GM23338 (cell line): ENCODE measurements around the gene ZBTB46. TPM values are rescaled to one million over a fixed set of nuclear protein-coding genes. Genes with fewer than 3 reads are reported as not detected.

ENCODE experiments used
- ATAC-seq: fragments of 200-7000 bp; cut with Tn5 transposase; 3 replicates; pipeline ENCODE4 v1.9.1; 2020
- DNase-seq: peaks from one replicate; pipeline ENCODE4 v3.0.0-alpha.2; 2015; ENCODE audit warnings: low spot score
- H2AFZ ChIP-seq: fragments of 200-600 bp; sonication (generic); 2 replicates; pipeline ENCODE4 v1.8.0; 2016; ENCODE audit warnings: antibody characterized with exemption, mild to moderate bottlenecking, moderate library complexity
- H3F3A ChIP-seq: fragments of 200-600 bp; sonication (generic); replicated peaks from 2 replicates; pipeline ENCODE4 v1.8.0; 2017; ENCODE audit warnings: antibody characterized with exemption, mixed run types, low read depth
- H3K27ac ChIP-seq: fragments of 200-600 bp; sonication (generic); 2 replicates; pipeline ENCODE4 v1.6.1; 2016; ENCODE audit warnings: low read depth
- H3K27me3 ChIP-seq: fragments of 200-600 bp; sonication (generic); 2 replicates; pipeline ENCODE4 v1.8.0; 2016; ENCODE audit warnings: mild to moderate bottlenecking, mixed run types, moderate library complexity; ENCODE audit not compliant: insufficient read depth
- H3K36me3 ChIP-seq: fragments of 200-600 bp; sonication (generic); 2 replicates; pipeline ENCODE4 v1.8.0; 2016; ENCODE audit warnings: mild to moderate bottlenecking; ENCODE audit not compliant: insufficient read depth
- H3K4me1 ChIP-seq: fragments of 200-600 bp; sonication (generic); 2 replicates; pipeline ENCODE4 v1.8.0; 2016; ENCODE audit warnings: mild to moderate bottlenecking, moderate library complexity; ENCODE audit not compliant: insufficient read depth
- H3K4me2 ChIP-seq: fragments of 200-600 bp; sonication (generic); 2 replicates; pipeline ENCODE4 v1.7.1; 2017; ENCODE audit warnings: mixed run types
- H3K4me3 ChIP-seq: fragments of 200-600 bp; sonication (generic); 2 replicates; pipeline ENCODE4 v1.6.1; 2016; ENCODE audit warnings: mixed run types
- H3K79me2 ChIP-seq: fragments of 200-600 bp; sonication (generic); replicated peaks from 2 replicates; pipeline ENCODE4 v1.8.0; 2017; ENCODE audit warnings: mild to moderate bottlenecking; ENCODE audit not compliant: insufficient read depth
- H3K9me2 ChIP-seq: fragments of 200-600 bp; sonication (generic); 2 replicates; pipeline ENCODE4 v1.8.0; 2017; ENCODE audit not compliant: insufficient read depth
- H4K20me1 ChIP-seq: fragments of 200-600 bp; sonication (generic); replicated peaks from 2 replicates; pipeline ENCODE4 v1.8.0; 2017; ENCODE audit warnings: mild to moderate bottlenecking; ENCODE audit not compliant: insufficient read depth
- H3K27ac Mint-ChIP-seq: 2 replicates; pipeline ENCODE4 v1.8.0; 2020; ENCODE audit warnings: inconsistent platforms, mild to moderate bottlenecking, moderate library complexity, mixed read lengths
- H3K27me3 Mint-ChIP-seq: 3 replicates; pipeline ENCODE4 v1.8.0; 2022; ENCODE audit warnings: low read depth, mild to moderate bottlenecking, moderate library complexity, mixed read lengths, inconsistent platforms; ENCODE audit not compliant: insufficient read depth, poor library complexity
- H3K36me3 Mint-ChIP-seq: 3 replicates; pipeline ENCODE4 v1.8.0; 2021; ENCODE audit warnings: low read depth, mild to moderate bottlenecking, inconsistent platforms, moderate library complexity, mixed read lengths
- H3K4me1 Mint-ChIP-seq: 3 replicates; pipeline ENCODE4 v1.8.0; 2020; ENCODE audit warnings: mild to moderate bottlenecking, inconsistent platforms, mixed read lengths
- H3K4me3 Mint-ChIP-seq: 3 replicates; pipeline ENCODE4 v1.8.0; 2021; ENCODE audit warnings: moderate library complexity, mild to moderate bottlenecking, inconsistent platforms, mixed read lengths
- H3K9me3 Mint-ChIP-seq: 3 replicates; pipeline ENCODE4 v1.8.0; 2020; ENCODE audit warnings: moderate library complexity, mild to moderate bottlenecking, inconsistent platforms, mixed read lengths
- CREB1 ChIP-seq: fragments of 250-450 bp; sonication (Bioruptor Pico); IDR thresholded peaks from 2 replicates; pipeline ENCODE4 v1.5.0; 2020; ENCODE audit warnings: low read depth, mild to moderate bottlenecking, moderate library complexity
- EZH2 ChIP-seq: fragments of 200-600 bp; sonication (generic); IDR thresholded peaks from one replicate; pipeline ENCODE4 v1.8.0; 2017; ENCODE audit warnings: antibody characterized with exemption, mild to moderate bottlenecking, low read depth; ENCODE audit not compliant: unreplicated experiment
- EZH2phosphoT487 ChIP-seq: fragments of 200-600 bp; sonication (generic); IDR thresholded peaks from one replicate; pipeline ENCODE4 v1.8.1; 2018; ENCODE audit warnings: antibody characterized with exemption; ENCODE audit not compliant: unreplicated experiment
- JUNB ChIP-seq: IDR thresholded peaks from one replicate; pipeline ENCODE4 v1.6.1; 2016; ENCODE audit warnings: antibody characterized with exemption; ENCODE audit not compliant: unreplicated experiment
- NANOG ChIP-seq: IDR thresholded peaks from 2 replicates; pipeline ENCODE4 v1.6.1; 2016; ENCODE audit warnings: antibody characterized with exemption, borderline replicate concordance
- POLR2AphosphoS5 ChIP-seq: IDR thresholded peaks from 2 replicates; pipeline ENCODE4 v1.6.1; 2016; ENCODE audit warnings: antibody characterized with exemption, low read depth
- STAT1 ChIP-seq: IDR thresholded peaks from one replicate; pipeline ENCODE4 v1.6.1; 2016; ENCODE audit warnings: antibody characterized with exemption; ENCODE audit not compliant: unreplicated experiment
- polyA plus RNA-seq: library from polyadenylated mRNA; unstranded; fragments of >200 nt; fragmentation: Nextera tagmentation; extraction: Ambion mirVana; gene quantifications from 2 replicates; pipeline ENCODE4 v1.2.1, GENCODE V29; 2016
- total RNA-seq: library from RNA; depleted of rRNA; stranded (reverse); fragments of >200 nt; shearing (Covaris generic); gene quantifications from 2 replicates; pipeline ENCODE4 v1.2.3, GENCODE V29; 2014
- TF ChIP-seq, protein P1 (sequence below): IDR thresholded peaks from one replicate; pipeline ENCODE4 v1.6.1; 2018; ENCODE audit warnings: antibody characterized with exemption; ENCODE audit not compliant: unreplicated experiment
- TF ChIP-seq, protein P2 (sequence below): IDR thresholded peaks from 2 replicates; pipeline ENCODE4 v1.6.1; 2016; ENCODE audit warnings: antibody characterized with exemption

The ZBTB46 gene
- total and polyA plus RNA-seq, 2 experiments from 2014 or later, result 3.2 to 26.9 TPM

DNA sequence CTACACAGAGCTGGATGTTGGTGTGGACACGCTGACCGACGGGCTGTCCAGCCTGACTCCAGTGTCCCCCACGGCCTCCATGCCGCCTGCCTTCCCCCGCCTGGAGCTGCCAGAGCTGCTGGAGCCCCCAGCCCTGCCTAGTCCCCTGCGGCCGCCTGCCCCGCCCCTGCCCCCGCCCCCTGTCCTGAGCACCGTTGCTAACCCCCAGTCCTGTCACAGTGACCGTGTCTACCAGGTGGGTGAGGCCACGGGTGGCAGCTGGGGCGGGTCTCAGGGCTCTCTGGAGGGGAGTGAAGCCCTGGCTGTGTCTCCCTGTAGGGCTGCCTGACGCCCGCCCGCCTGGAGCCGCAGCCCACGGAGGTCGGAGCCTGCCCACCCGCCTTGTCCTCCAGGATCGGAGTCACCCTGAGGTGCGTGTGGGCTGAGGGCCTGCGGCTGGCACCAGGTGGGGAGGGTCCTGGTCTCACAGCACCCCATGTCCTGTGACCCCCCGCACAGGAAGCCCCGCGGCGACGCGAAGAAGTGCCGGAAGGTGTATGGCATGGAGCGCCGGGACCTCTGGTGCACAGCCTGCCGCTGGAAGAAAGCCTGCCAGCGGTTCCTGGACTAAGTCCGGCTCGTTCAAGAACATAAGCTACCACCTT lies 88.6 kb downstream of the ZBTB46 start (continued):
- TF ChIP-seq, protein P1, sequence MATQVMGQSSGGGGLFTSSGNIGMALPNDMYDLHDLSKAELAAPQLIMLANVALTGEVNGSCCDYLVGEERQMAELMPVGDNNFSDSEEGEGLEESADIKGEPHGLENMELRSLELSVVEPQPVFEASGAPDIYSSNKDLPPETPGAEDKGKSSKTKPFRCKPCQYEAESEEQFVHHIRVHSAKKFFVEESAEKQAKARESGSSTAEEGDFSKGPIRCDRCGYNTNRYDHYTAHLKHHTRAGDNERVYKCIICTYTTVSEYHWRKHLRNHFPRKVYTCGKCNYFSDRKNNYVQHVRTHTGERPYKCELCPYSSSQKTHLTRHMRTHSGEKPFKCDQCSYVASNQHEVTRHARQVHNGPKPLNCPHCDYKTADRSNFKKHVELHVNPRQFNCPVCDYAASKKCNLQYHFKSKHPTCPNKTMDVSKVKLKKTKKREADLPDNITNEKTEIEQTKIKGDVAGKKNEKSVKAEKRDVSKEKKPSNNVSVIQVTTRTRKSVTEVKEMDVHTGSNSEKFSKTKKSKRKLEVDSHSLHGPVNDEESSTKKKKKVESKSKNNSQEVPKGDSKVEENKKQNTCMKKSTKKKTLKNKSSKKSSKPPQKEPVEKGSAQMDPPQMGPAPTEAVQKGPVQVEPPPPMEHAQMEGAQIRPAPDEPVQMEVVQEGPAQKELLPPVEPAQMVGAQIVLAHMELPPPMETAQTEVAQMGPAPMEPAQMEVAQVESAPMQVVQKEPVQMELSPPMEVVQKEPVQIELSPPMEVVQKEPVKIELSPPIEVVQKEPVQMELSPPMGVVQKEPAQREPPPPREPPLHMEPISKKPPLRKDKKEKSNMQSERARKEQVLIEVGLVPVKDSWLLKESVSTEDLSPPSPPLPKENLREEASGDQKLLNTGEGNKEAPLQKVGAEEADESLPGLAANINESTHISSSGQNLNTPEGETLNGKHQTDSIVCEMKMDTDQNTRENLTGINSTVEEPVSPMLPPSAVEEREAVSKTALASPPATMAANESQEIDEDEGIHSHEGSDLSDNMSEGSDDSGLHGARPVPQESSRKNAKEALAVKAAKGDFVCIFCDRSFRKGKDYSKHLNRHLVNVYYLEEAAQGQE, result no peak
- TF ChIP-seq EZH2phosphoT487 (no peak), CREB1 (CRISPR knock-in tag) (no peak), EZH2 (no peak), JUNB (no peak), POLR2AphosphoS5 (no peak), STAT1 (no peak)
- TF ChIP-seq, protein P2, sequence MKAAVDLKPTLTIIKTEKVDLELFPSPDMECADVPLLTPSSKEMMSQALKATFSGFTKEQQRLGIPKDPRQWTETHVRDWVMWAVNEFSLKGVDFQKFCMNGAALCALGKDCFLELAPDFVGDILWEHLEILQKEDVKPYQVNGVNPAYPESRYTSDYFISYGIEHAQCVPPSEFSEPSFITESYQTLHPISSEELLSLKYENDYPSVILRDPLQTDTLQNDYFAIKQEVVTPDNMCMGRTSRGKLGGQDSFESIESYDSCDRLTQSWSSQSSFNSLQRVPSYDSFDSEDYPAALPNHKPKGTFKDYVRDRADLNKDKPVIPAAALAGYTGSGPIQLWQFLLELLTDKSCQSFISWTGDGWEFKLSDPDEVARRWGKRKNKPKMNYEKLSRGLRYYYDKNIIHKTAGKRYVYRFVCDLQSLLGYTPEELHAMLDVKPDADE, result no peak

DNA sequence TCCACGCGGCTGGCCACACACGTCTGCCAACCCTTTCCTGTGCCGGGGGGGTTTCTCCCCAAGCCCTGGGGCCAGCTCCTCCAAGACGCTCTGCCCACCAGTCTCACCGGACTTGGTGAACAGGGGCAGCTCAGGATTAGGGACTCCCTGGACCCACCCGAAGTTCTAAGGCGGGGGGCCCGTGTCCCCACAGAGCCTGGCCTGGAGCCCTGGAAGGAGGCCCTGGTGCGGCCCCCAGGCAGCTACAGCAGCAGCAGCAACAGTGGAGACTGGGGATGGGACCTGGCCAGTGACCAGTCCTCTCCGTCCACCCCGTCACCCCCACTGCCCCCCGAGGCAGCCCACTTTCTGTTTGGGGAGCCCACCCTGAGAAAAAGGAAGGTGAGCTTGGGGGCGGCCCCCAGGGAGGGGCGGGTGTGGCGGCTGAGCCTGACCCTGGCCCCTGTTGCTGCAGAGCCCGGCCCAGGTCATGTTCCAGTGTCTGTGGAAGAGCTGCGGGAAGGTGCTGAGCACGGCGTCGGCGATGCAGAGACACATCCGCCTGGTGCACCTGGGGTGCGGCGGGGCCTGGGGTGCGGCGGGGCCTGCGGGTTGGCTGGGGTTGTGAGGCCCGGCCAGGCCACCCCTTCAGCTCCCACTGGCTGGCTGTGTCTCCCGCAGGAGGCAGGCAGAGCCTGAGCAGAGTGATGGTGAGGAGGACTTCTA lies 89.2 kb downstream of the ZBTB46 start:
- peaks cover 8% of the 10 kb centered on the region for H3K36me3 Mint-ChIP-seq
- ATAC-seq, result no peak
- Histone ChIP-seq H3K9me2 (no peaks in the 10 kb centered on the region), H4K20me1 (no peaks in the 10 kb centered on the region), H3K4me2 (peak overlapping the region; percentile 86; the same call in 1 of the 2 replicates), H3K36me3 (no peaks in the 10 kb centered on the region), H3K4me1 (peaks cover 7% of the 10 kb centered on the region; the same call in 1 of the 2 replicates), H3K4me3 (no peak overlapping the region), H2AFZ (no peak overlapping the region), H3F3A (peaks cover 14% of the 10 kb centered on the region; the same call in 1 of the 2 replicates), H3K79me2 (no peaks in the 10 kb centered on the region), H3K27me3 (peaks cover 6% of the 10 kb centered on the region), H3K27ac (0 out of 2 replicates have a peak overlapping the region, but pooled peaks have one; percentile 50)
- no peaks in the 10 kb centered on the region; the same call in 2 of the 3 replicates for H3K9me3 Mint-ChIP-seq
- H3K27ac Mint-ChIP-seq, result no peak overlapping the region
- DNase-seq, result no peak
- H3K27me3 Mint-ChIP-seq, result peaks cover 6% of the 10 kb centered on the region
- no peaks in the 10 kb centered on the region; the same call in 2 of the 3 replicates for H3K4me1 Mint-ChIP-seq
- peak overlapping the region; percentile 68; the same call in 2 of the 3 replicates for H3K4me3 Mint-ChIP-seq
- TF ChIP-seq JUNB (no peak), NANOG (no peak)
